HCT116 (cell line): Measurements from ENCODE around the gene LDLRAD4. TPM values are rescaled to one million over a fixed set of nuclear protein-coding genes. Genes with fewer than 3 reads are reported as not detected.

Experiments used
- ATAC-seq: fragments of 200-7000 bp; cut with Tn5 transposase; 2 replicates; pipeline ENCODE4 v1.9.1; 2020; ENCODE audit warnings: mild to moderate bottlenecking, moderate library complexity
- BruUV-seq: library from RNA; stranded (reverse); fragments of 400-500 nt; replicated peaks from 2 replicates; lab custom pipeline; 2021; lab: Mats Ljungman, UMichigan
- CTCF ChIA-PET: fragments of 300-600 bp; sonication (Branson Sonifier 250); formaldehyde crosslinking; loops from one replicate; lab custom pipeline; 2021; ENCODE audit warnings: antibody characterized with exemption; lab: Charles Lee
- POLR2A ChIA-PET: fragments of 300-600, 350-600 bp; sonication (Branson Sonifier 250); formaldehyde crosslinking; loops from one replicate; lab custom pipeline; 2021; ENCODE audit warnings: antibody characterized with exemption; lab: Charles Lee
- RAD21 ChIA-PET, 2 experiments: fragments of 300-600 bp; sonication (Branson Sonifier 250); formaldehyde crosslinking; loops; one replicate each; lab custom pipeline; 2023; ENCODE audit warnings: low total read pairs in 2 of 2; ENCODE audit not compliant: uncharacterized antibody in 2 of 2, unreplicated experiment in 2 of 2, low non-redundant PET in 1 of 2; lab: Charles Lee
- DNase-seq: peaks from one replicate; pipeline ENCODE4 v3.0.0-alpha.2; 2010; ENCODE audit warnings: low read depth, low spot score
- H2AFZ ChIP-seq: fragments of 200-600 bp; shearing (Covaris generic), sonication (generic); 2 replicates; pipeline ENCODE4 v1.6.1; 2017; ENCODE audit warnings: low read depth, mixed run types, mixed read lengths, antibody characterized with exemption, low read length; ENCODE audit not compliant: poor library complexity, severe bottlenecking
- H3K27ac ChIP-seq: 2 replicates; pipeline ENCODE4 v1.5.1; 2012; ENCODE audit warnings: low read depth, low read length
- H3K27me3 ChIP-seq: fragments of 200-600 bp; sonication (generic); 2 replicates; pipeline ENCODE4 v1.6.1; 2016; ENCODE audit warnings: mixed run types, low read length, mixed read lengths; ENCODE audit not compliant: insufficient read depth
- H3K36me3 ChIP-seq, 2 experiments: fragments of 200-500 bp in 1 of 2; fragments of 200-600 bp in 1 of 2; sonication (Bioruptor generic) in 1 of 2; sonication (generic) in 1 of 2; 2 replicates each; pipeline versions ENCODE4 v1.5.1 to v1.6.1; 2014 to 2016; ENCODE audit warnings: low read length in 2 of 2, inconsistent platforms in 1 of 2, mixed read lengths in 1 of 2, mixed run types in 1 of 2; ENCODE audit not compliant: insufficient read depth in 2 of 2, control insufficient read depth in 1 of 2
- H3K4me1 ChIP-seq, 2 experiments: fragments of 200-600 bp in 1 of 2; sonication (generic) in 1 of 2; 2 replicates each; pipeline versions ENCODE4 v1.5.1 to v1.6.1; 2012 to 2017; ENCODE audit warnings: low read length in 2 of 2, inconsistent platforms in 1 of 2, mild to moderate bottlenecking in 1 of 2, mixed read lengths in 1 of 2, mixed run types in 1 of 2, moderate library complexity in 1 of 2; ENCODE audit not compliant: insufficient read depth in 2 of 2, control insufficient read depth in 1 of 2
- H3K4me2 ChIP-seq: fragments of 200-600 bp; sonication (generic); 2 replicates; pipeline ENCODE4 v1.6.1; 2017; ENCODE audit warnings: mixed run types, low read length, mixed read lengths
- H3K4me3 ChIP-seq, 2 experiments: fragments of 200-600 bp in 1 of 2; sonication (generic) in 1 of 2; replicated peaks in 1 of 2; 2 replicates each; pipeline ENCODE4 v1.5.1; 2011 to 2016; ENCODE audit warnings: low read length in 2 of 2, control low read depth in 1 of 2, low read depth in 1 of 2, mild to moderate bottlenecking in 1 of 2, mixed read lengths in 1 of 2, mixed run types in 1 of 2
- H3K79me2 ChIP-seq: fragments of 200-600 bp; sonication (generic); 2 replicates; pipeline ENCODE4 v1.6.1; 2017; ENCODE audit warnings: mild to moderate bottlenecking, mixed run types, low read length, moderate library complexity, mixed read lengths; ENCODE audit not compliant: insufficient read depth
- H3K9ac ChIP-seq: fragments of 200-600 bp; sonication (generic); 2 replicates; pipeline ENCODE4 v1.6.1; 2016; ENCODE audit warnings: low read length, mixed read lengths
- H3K9me2 ChIP-seq: fragments of 200-600 bp; sonication (generic), shearing (Covaris generic); 2 replicates; pipeline ENCODE4 v1.6.1; 2017; ENCODE audit warnings: mixed run types, mild to moderate bottlenecking, moderate library complexity; ENCODE audit not compliant: insufficient read depth
- H3K9me3 ChIP-seq, 2 experiments: fragments of 200-500 bp in 1 of 2; fragments of 200-600 bp in 1 of 2; sonication (Bioruptor generic) in 1 of 2; sonication (generic) in 1 of 2; 2 replicates each; pipeline ENCODE4 v1.6.1; 2014 to 2017; ENCODE audit warnings: low read length in 2 of 2, mixed read lengths in 2 of 2, inconsistent platforms in 1 of 2, low read depth in 1 of 2, mild to moderate bottlenecking in 1 of 2, mixed run types in 1 of 2, moderate library complexity in 1 of 2; ENCODE audit not compliant: control insufficient read depth in 1 of 2, insufficient read depth in 1 of 2
- H4K20me1 ChIP-seq: fragments of 200-600 bp; sonication (generic), shearing (Covaris generic); 2 replicates; pipeline ENCODE4 v1.6.1; 2017; ENCODE audit warnings: mixed run types, mild to moderate bottlenecking, moderate library complexity; ENCODE audit not compliant: insufficient read depth
- CBX3 ChIP-seq: IDR thresholded peaks from 2 replicates; pipeline ENCODE4 v1.6.1; 2012; ENCODE audit warnings: low read depth
- POLR2A ChIP-seq: IDR thresholded peaks from 2 replicates; pipeline ENCODE4 v1.7.0; 2011; ENCODE audit warnings: borderline replicate concordance; ENCODE audit not compliant: insufficient read depth, insufficient read length; ENCODE audit errors: extremely low read depth
- YY1 ChIP-seq: IDR thresholded peaks from 2 replicates; pipeline ENCODE4 v1.6.1; 2011; ENCODE audit warnings: low read length, low read depth, moderate library complexity, mild to moderate bottlenecking; ENCODE audit not compliant: insufficient replicate concordance; ENCODE audit errors: extremely low read depth
- ZFX ChIP-seq: fragments of 450-650 bp; IDR thresholded peaks from 2 replicates; pipeline ENCODE4 v1.6.1; 2017
- intact Hi-C: fragments of 100-400 bp; cut with micrococcal nuclease; formaldehyde crosslinking; loops from 2 replicates; pipeline ENCODE4 v1.10.0; 2022
- total RNA-seq: library from RNA; stranded (reverse); gene quantifications from one replicate; pipeline ENCODE4 v1.2.1, GENCODE V29; 2021; ENCODE audit not compliant: unreplicated experiment

Gene LDLRAD4
- total RNA-seq, 1 experiment from 2014 or later = 1.2 TPM

DNA sequence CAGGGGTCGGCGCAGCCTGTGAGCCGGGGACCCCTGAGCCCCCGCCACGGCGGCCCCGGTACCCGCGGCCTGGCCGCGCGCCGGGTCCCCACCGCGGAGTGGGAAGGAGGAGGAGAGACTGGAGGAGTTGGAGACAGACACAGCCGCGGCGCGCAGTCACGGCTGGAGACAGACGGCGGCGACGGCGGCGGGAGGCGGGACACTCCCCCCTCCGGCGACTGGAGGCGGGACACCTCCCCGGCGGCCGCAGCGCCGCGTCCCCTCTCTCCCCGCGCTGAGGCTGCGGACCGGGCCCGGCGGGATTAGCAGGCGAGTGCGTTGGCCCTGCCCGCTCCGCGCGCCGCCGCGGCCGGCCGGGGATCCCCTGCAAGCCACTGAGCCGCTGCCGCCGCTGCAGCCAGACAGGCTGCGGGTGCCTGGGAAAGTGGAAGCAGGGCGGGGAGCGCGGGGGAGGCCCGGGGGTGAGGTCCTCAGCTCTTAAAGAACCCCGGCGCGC, 1.0 kb upstream of the LDLRAD4 start:
- Histone ChIP-seq H3K79me2 (no peaks in the 10 kb centered on the region), H3K9me3 (no peaks in the 10 kb centered on the region), H3K27ac (no peak overlapping the region; the same call in 1 of the 2 replicates), H3K4me2 (peak overlapping the region; percentile 77), H3K4me3 (peak overlapping the region; percentile 19 to 56), H3K9ac (no peak overlapping the region), H3K9me2 (no peaks in the 10 kb centered on the region), H4K20me1 (no peaks in the 10 kb centered on the region), H3K27me3 (peaks cover 19% of the 10 kb centered on the region), H3K36me3 (no peaks in the 10 kb centered on the region), H3K4me1 (peaks cover 4 to 5% of the 10 kb centered on the region in 2 experiments; a peak in 2 of 4 replicates), H2AFZ (no peak overlapping the region)
- no peak for DNase-seq
- ChIA-PET POLR2A (no interaction called here), RAD21 (no interaction called here), CTCF (no interaction called here)
- no peak for TF ChIP-seq CBX3
- TF ChIP-seq ZFX = 0 out of 2 replicates have a peak, but pooled peaks have one; percentile 19
- BruUV-seq = no TSS peak
- intact Hi-C loops = loop anchor here (10.0 kb wide), 1 partner anchor 317 kb away; no protein-coding TSS in a partner anchor
- ATAC-seq = peak; percentile 80

DNA sequence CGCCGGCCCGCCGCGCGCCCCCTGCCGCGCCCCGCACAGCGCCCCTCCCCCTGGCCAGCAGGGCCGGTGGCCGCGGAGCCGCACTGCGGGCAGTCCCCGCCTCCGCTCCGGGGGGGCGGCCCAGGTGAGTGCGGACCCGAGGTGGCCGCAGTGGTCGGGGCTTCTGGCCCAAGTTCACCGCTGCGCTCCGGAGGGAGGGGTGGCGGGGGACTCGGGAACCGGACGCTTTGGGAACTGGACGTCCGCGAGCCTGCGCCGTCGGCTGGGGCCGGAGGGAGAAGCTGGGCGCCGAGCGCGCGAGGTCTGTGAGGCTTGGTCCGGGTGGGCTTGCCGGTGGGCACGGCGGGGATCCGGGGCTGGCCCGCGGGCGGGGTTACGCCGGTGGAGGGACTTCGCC, 591 bp upstream of the LDLRAD4 start:
- H3K4me3 ChIP-seq = peak overlapping the region; percentile 19 to 56; a peak in 3 of 4 replicates
- no peak; the same call in 1 of the 2 replicates for ATAC-seq

More for the DNA sequence above, 591 bp upstream of the LDLRAD4 start:
- no peak overlapping the region; the same call in 1 of the 2 replicates for H3K27ac ChIP-seq
- H4K20me1 ChIP-seq = no peaks in the 10 kb centered on the region
- no peaks in the 10 kb centered on the region for H3K9me3 ChIP-seq
- no peaks in the 10 kb centered on the region for H3K79me2 ChIP-seq
- peaks cover 4 to 5% of the 10 kb centered on the region in 2 experiments; a peak in 2 of 4 replicates for H3K4me1 ChIP-seq
- ChIA-PET RAD21 (no interaction called here), CTCF (no interaction called here), POLR2A (no interaction called here)
- no peak overlapping the region for H2AFZ ChIP-seq
- intact Hi-C loops = loop anchor here (10.0 kb wide), 1 partner anchor 317 kb away; no protein-coding TSS in a partner anchor
- H3K9ac ChIP-seq = no peak overlapping the region
- no peaks in the 10 kb centered on the region for H3K36me3 ChIP-seq
- no peak for DNase-seq
- TF ChIP-seq YY1 (no peak), POLR2A (no peak)
- peak overlapping the region; percentile 77 for H3K4me2 ChIP-seq
- H3K9me2 ChIP-seq = no peaks in the 10 kb centered on the region
- no TSS peak for BruUV-seq
- H3K27me3 ChIP-seq = peaks cover 19% of the 10 kb centered on the region
